ENCODE data around the gene SPG21. TPM values are rescaled to one million over a fixed set of nuclear protein-coding genes. Genes with fewer than 3 reads are reported as not detected.

Gene SPG21
- total and polyA plus RNA-seq, 11 donors = 34.9 to 70.3 (median 48.7) TPM

DNA sequence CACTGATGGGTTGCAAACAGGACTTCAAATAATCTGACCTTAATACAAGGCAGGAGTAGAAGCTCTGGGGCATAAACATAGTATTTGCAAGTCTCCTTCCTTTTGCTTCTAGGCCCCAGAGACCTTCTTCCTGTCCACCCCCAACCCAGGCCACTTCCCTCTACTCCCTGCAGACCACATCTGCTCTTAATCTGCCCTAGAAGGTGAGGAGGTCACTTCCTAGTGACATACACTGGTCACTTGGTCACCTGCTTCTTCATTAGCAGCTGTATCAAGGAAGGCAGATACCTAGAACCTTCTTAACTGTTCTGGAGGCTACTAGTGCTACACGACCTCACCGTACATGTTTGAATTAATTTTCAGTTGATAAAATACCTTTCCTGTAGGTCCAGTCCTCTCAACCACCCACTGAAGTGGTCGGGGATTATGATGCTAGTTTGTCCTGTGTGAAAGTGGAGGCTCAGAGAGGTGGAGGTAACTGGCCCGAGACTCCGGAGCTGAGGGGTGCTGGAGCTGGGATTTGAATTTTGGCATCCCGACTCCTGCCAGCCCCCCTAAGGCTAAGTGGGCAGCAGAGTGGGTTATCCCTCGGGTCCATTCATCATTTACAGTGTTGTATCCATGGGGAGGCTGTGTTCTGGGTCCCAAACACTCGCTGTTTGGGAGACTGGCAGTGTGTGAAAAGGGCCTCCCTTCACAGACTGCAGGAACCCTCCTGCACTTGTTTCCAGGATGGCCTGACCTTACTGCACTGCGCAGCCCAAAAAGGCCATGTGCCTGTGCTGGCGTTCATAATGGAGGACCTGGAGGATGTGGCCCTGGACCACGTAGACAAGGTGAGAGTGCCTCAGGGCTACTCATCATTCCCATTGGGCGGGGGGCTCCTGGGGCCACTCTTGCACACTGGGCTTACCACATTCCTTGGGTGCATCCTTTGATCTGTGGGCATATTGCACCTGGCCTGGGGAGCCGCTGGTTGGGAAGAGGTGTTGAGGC, 64.1 kb downstream of the SPG21 start:
- Histone ChIP-seq H3K4me3 (no peak overlapping the region), H3K27me3 (no peaks in the 10 kb centered on the region), H3K36me3 (no peaks in the 10 kb centered on the region), H3K9me3 (peaks cover 0 to 5% (median 0%) of the 10 kb centered on the region in 12 donors), H3K4me1 (peaks cover 0 to 10% (median 0%) of the 10 kb centered on the region in 12 donors), H3K27ac (no peak overlapping the region)
- no peak for ATAC-seq
- no peak for DNase-seq
- intact Hi-C loops (cut with DNase I) = no loop called here
- WGBS, 4 donors = 92 to 96% (median 93%) methylated on average over 11 to 13 of the region's 13 CpGs
- TF ChIP-seq, protein P1, sequence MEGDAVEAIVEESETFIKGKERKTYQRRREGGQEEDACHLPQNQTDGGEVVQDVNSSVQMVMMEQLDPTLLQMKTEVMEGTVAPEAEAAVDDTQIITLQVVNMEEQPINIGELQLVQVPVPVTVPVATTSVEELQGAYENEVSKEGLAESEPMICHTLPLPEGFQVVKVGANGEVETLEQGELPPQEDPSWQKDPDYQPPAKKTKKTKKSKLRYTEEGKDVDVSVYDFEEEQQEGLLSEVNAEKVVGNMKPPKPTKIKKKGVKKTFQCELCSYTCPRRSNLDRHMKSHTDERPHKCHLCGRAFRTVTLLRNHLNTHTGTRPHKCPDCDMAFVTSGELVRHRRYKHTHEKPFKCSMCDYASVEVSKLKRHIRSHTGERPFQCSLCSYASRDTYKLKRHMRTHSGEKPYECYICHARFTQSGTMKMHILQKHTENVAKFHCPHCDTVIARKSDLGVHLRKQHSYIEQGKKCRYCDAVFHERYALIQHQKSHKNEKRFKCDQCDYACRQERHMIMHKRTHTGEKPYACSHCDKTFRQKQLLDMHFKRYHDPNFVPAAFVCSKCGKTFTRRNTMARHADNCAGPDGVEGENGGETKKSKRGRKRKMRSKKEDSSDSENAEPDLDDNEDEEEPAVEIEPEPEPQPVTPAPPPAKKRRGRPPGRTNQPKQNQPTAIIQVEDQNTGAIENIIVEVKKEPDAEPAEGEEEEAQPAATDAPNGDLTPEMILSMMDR (IDR thresholded peaks at IDR 0.05) = no peak
- no peak for TF ChIP-seq POLR2A (IDR thresholded peaks at IDR 0.05)

DNA sequence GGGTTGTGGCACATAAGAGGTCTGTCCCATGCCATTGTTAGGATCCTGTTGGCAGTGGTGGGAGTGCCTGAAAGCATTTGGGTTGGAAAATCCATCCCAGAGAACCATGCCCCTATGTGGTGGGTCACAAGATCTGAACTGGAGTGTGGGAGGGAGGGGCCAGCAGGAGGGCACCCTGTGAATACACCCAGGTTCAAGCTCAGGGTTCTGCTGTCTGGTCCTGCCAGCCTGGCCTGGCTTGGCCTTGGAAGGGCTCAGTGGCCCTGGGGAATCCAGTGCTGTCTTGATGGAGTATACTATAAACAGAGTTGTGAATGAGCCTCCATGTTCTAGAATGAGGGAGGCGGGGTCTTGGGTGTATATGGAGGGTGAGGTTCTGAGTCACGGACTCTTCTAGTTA, 66.2 kb downstream of the SPG21 start:
- no peaks in the 10 kb centered on the region for H3K27me3 ChIP-seq
- no peaks in the 10 kb centered on the region for H3K36me3 ChIP-seq
- intact Hi-C loops (cut with DNase I) = no loop called here
- no peak for ATAC-seq
- no peak for DNase-seq
- 96 to 98% (median 98%) methylated on average over 2 of the region's 2 CpGs for WGBS, 4 donors
- peaks cover 0 to 5% (median 0%) of the 10 kb centered on the region in 12 donors for H3K9me3 ChIP-seq
- peaks cover 0 to 8% (median 0%) of the 10 kb centered on the region in 12 donors for H3K4me1 ChIP-seq
- no peak overlapping the region for H3K4me3 ChIP-seq
- TF ChIP-seq, protein P1 (IDR thresholded peaks at IDR 0.05) = no peak
- no peak for TF ChIP-seq POLR2A (IDR thresholded peaks at IDR 0.05)
- H3K27ac ChIP-seq = no peak overlapping the region

DNA sequence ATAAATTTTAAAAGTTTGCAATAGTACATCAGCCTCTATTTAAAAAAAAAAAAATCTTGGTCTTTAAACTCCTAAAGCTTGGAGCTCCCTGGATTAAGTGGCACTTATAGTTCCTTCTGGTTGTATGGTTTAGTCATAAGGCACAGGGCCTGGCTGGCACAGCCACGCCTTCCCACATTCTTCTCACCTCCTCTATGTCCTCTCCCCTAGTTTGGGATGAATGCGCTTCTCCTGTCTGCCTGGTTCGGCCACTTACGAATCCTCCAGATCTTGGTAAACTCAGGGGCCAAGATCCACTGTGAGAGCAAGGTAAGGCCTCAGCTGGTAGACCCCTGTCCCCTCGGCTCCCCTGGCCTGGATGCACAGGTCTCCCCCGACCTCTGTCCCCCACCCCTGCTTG, 68.0 kb downstream of the SPG21 start:
- DNase-seq (no peak), ATAC-seq (no peak)
- H3K27me3 ChIP-seq = no peaks in the 10 kb centered on the region
- TF ChIP-seq, protein P1 (IDR thresholded peaks at IDR 0.05) = no peak
- no peak for TF ChIP-seq POLR2A (IDR thresholded peaks at IDR 0.05)
- H3K4me1 ChIP-seq = peaks cover 0 to 8% (median 0%) of the 10 kb centered on the region in 12 donors
- intact Hi-C loops (cut with DNase I) = no loop called here
- 88 to 97% (median 90%) methylated on average over 6 of the region's 6 CpGs for WGBS, 4 donors
- no peak overlapping the region for H3K27ac ChIP-seq
- peaks cover 0 to 5% (median 0%) of the 10 kb centered on the region in 12 donors for H3K9me3 ChIP-seq
- no peak overlapping the region for H3K4me3 ChIP-seq
- H3K36me3 ChIP-seq = no peaks in the 10 kb centered on the region

DNA sequence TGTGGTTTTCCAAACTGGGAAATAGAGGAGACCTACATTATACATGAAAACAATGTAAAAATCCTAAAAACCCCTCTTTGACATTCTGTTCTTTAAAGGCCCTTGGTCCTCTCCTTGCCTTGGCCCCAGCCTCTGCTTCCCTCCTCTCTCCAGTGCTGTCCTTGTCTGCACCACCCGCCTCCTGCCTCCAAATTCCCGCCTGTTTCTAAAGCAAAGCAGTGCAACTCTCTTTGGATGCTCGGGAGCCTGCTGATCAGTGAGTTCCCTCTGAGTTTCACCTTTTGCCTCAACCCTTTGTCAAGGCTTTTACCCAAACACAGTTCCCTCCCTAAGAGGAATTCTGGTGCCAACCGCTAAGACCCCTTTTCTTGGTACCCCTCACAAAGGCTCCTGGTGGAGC, 70.0 kb downstream of the SPG21 start:
- H3K27me3 ChIP-seq = no peaks in the 10 kb centered on the region
- DNase-seq (no peak), ATAC-seq (no peak)
- no peaks in the 10 kb centered on the region for H3K36me3 ChIP-seq
- TF ChIP-seq POLR2A (IDR thresholded peaks at IDR 0.05) = no peak
- TF ChIP-seq, protein P1 (IDR thresholded peaks at IDR 0.05) = no peak
- intact Hi-C loops (cut with DNase I) = no loop called here
- no peak overlapping the region for H3K27ac ChIP-seq
- H3K9me3 ChIP-seq = peaks cover 0 to 5% (median 0%) of the 10 kb centered on the region in 12 donors
- peaks cover 0 to 8% (median 0%) of the 10 kb centered on the region in 12 donors for H3K4me1 ChIP-seq
- no peak overlapping the region for H3K4me3 ChIP-seq
- WGBS, 4 donors = 93 to 97% (median 96%) methylated on average over 4 of the region's 4 CpGs
